GM18502 (cell line): ENCODE results near the gene CYP27A1.
"Not testable (repeated sequence)": the region's sequence is repeated elsewhere in the genome, so short reads cannot be mapped to it uniquely, and the experiment has no call there.

Source experiments
- ATAC-seq: cut with Tn5 transposase; IDR thresholded peaks from one replicate; pipeline ENCODE4 v1.9.1; 2021; ENCODE audit warnings: mild to moderate bottlenecking; ENCODE audit not compliant: unreplicated experiment, poor library complexity

CYP27A1 gene

GRCh38 chr2:218761795-218762194, 20.2 kb upstream of the CYP27A1 start:
- no peak for ATAC-seq

- ATAC-seq, result not testable (repeated sequence)
Observed at GRCh38 chr2:218772759-218773158, 9.2 kb upstream of the CYP27A1 start.

GRCh38 chr2:218773881-218774280, 8.1 kb upstream of the CYP27A1 start:
- ATAC-seq, result no peak

- ATAC-seq, result no peak
Observed at GRCh38 chr2:218776488-218776887, 5.5 kb upstream of the CYP27A1 start.

- no peak for ATAC-seq
Observed at GRCh38 chr2:218777276-218777990, 4.5 kb upstream of the CYP27A1 start.

GRCh38 chr2:218780046-218780445, 1.9 kb upstream of the CYP27A1 start:
- ATAC-seq, result no peak

- ATAC-seq, result no peak
Observed at GRCh38 chr2:218780851-218781690, 876 bp upstream of the CYP27A1 start.

- ATAC-seq, result no peak
Observed at GRCh38 chr2:218782528-218782844, 539 bp downstream of the CYP27A1 start.

- ATAC-seq, result no peak
Observed at GRCh38 chr2:218783688-218784087, 1.7 kb downstream of the CYP27A1 start.

- no peak for ATAC-seq
Observed at GRCh38 chr2:218785103-218785502, 3.2 kb downstream of the CYP27A1 start.

GRCh38 chr2:218786133-218786532, 4.2 kb downstream of the CYP27A1 start:
- no peak for ATAC-seq

- ATAC-seq, result no peak
Observed at GRCh38 chr2:218788529-218789255, 6.7 kb downstream of the CYP27A1 start.

GRCh38 chr2:218792433-218792832, 10.5 kb downstream of the CYP27A1 start:
- ATAC-seq, result no peak

GRCh38 chr2:218796691-218797090, 14.7 kb downstream of the CYP27A1 start:
- ATAC-seq, result no peak

GRCh38 chr2:218798767-218799504, 17.0 kb downstream of the CYP27A1 start:
- ATAC-seq, result no peak

GRCh38 chr2:218799990-218800389, 18.0 kb downstream of the CYP27A1 start:
- ATAC-seq, result no peak

- ATAC-seq, result no peak
Observed at GRCh38 chr2:218802386-218802994, 20.5 kb downstream of the CYP27A1 start.

- no peak for ATAC-seq
Observed at GRCh38 chr2:218804817-218805216, 22.9 kb downstream of the CYP27A1 start.

GRCh38 chr2:218805627-218806026, 23.7 kb downstream of the CYP27A1 start:
- no peak for ATAC-seq

GRCh38 chr2:218806346-218806978, 24.5 kb downstream of the CYP27A1 start:
- ATAC-seq, result no peak
